HG03575 (cell line): ENCODE data around the gene EPHA1.

ENCODE experiments used
- ATAC-seq: cut with Tn5 transposase; IDR thresholded peaks from one replicate; pipeline ENCODE4 v1.9.1; 2021; ENCODE audit not compliant: unreplicated experiment, insufficient number of reproducible peaks, low FRiP score; ENCODE audit errors: extremely low read depth

The EPHA1 gene

GRCh38 chr7:143408686-143409561 is at the start of gene EPHA1:
TSS of gene EPHA1 (minus strand) at chr7:143408856. CDS start at chr7:143408805, 51 bp downstream.
- ATAC-seq, result no peak

DNA sequence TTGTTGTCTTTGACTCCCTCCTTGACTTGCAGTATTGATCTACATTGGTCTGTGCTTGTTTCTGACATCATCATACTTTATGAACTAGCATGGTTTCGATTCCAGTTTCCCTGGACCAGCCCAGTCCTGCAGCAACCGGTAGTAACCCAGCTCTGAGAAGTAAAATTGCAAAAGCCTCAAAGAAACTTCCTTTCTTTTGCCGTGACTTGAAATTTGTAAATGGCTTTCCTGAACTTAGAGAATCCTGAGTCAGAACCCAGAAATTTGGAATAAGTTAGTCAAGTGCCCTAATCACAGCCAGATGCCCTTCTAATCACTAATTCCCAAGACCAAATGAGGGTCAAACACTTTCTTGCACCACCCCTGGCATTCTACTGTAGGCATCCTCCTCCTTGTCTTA is 49.6 kb upstream of the EPHA1 start:
- ATAC-seq, result no peak

DNA sequence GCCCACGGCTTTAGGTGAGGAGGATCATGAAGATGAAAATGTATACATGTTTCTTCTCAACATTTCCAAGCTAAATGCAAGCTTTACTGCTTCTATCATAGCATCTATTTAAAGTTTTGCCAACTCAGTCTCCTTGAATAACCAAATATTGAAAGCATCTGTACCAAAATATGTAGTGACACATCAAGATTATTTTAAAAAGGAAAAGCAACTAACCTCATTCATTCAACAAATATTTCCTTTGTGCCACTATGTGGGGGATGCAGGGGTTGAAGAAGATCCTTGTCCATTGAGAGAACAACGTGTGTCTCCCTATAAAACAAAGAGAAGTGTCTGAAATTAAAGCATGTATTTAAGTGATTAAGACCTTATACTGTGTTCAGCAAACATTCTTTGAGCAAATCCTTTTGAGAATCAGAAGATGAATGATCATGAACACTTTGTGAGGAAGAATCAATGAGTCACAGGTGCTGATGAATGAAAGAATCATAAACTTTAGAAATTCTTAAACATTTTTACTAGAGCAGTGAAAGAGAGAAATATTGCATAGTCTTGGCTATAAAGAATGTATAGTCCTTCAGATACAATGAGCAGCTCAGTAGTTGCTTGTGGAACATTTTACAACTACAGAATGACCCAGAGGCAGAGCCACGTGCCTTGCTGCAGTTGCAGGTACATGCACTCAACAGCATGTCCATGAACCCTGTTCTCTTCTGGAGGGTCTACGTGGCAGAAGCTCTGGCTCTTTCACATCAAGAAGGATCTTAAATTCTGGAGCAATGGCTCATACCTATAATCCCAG is 48.5 kb upstream of the EPHA1 start:
- ATAC-seq, result no peak

DNA sequence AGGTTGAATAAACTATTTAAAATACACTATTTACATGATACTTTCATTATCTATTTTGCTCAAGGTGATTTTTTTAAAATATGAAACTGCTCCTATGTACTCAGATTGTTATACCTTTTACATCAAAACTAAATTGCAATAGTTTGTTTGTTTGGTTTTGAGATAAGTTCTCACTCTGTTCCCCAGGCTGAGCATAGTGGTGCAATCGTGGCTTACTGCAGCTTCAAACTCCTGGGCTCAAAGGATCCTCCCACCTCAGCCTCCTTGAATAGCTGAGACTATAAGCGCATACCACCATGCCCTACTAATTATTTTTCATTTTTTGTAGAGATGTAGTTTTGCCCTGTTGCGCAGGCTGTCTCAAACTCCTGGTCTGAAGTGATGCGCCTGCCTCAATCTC is 47.3 kb upstream of the EPHA1 start:
- no peak for ATAC-seq

- no peak for ATAC-seq
These were observed 46.8 kb upstream of the EPHA1 start for GRCh38 chr7:143455491-143455890.

DNA sequence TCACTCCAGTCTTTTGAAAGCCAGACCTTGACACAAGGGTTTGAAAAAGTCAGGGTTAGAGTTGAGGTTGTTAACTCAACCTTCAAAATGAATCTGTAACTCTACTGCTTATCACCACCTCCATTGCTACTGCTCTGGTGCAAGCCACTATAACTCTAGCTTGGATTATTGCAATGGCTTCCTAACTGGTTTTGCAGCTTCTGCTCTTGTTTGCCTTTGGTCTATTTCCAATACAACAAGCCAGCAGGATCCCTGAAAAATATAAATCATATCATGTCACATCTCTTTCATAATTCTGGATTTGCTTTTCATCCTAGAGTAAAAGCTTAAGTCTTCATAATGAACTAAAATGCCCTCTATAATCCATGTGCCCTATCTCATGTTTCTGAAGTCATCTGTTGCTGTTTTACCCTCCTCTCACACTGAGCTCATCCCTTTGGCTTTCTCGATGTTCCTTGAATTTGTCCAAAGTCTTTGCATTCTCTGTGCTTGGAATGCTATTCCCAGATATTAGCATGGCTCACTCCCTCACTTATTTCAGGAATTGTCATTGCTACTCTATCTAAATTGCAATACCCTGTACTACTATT is 45.5 kb upstream of the EPHA1 start:
- no peak for ATAC-seq

DNA sequence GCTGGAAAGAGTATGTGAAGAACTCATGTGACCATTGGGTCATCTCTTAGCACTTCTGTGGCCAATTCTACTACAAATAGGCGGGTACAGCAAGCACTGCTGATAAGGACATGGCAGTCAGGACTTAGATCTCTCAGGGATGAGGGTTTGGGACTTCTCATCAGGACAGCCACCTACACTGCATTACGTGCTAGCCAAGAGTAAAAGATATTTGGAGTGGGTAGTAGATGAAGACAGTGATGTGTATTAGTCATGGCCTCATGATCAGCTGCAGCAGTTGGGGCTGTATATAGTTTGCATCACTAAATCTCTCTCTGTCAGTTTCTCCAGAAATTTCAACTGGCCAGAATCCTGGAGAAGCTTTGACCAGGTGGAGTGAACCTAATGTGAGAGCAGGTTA is 43.8 kb upstream of the EPHA1 start:
- no peak for ATAC-seq

DNA sequence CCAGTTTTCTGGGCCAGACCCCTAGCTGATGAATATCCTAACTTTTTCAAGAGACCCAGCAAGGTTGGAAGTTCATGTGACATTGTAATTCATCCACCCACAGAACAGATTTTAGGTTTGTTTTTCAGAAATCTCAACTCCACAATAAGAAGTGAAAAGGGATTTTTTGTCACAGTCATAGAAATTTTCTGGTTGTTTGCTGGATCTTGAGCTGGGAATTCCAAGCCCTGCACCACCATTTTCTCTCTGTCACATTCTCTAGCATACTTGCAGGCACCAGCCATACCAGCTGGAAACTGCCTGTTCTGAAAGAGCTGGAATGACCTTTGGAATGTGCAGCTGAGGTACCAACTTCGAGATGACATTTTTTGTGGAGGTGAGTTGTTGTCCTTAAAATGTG is 43.1 kb upstream of the EPHA1 start:
- ATAC-seq, result no peak

DNA sequence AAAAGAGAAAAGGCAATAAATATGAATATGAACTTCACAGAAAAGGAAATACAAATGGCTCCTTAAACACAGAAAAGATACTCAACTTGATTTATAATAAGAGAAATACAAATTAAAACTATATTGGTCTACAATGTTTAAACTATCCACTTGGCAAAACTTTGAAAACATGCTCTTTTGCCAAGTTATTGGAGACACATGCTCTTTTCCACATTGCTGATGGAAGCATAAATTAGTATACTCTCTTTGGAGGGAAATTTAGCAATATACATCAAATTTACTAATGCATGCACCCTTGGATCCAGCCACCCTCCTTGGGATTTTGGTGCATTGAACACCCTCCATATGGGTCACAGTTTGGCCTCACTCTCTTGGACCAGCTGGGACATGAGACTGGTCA is 42.5 kb upstream of the EPHA1 start:
- ATAC-seq, result no peak

GRCh38 chr7:143449793-143450192 is 41.1 kb upstream of the EPHA1 start:
- ATAC-seq, result no peak

DNA sequence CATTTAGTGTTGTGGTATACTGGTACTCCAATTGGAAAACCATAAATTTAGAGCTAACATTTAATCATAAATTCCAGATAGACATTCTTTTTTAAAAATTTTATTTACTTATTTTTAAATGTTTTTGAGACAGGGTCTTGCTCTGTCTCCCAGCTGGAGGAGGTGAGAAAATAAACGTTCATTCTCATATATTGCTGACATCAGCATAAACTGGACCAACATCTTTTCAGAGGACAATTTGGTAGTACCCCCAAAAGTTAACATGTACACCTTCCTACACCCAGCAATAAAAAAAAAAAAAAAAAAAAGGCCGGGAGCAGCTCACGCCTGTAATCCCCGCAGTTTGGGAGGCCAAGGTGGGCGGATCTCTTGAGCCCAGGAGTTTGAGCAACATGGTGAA is 39.8 kb upstream of the EPHA1 start:
- no peak for ATAC-seq

GRCh38 chr7:143447466-143447865 is 38.8 kb upstream of the EPHA1 start:
- ATAC-seq, result no peak

- ATAC-seq, result no peak
These were observed 36.1 kb upstream of the EPHA1 start for GRCh38 chr7:143444785-143445184.

- no peak for ATAC-seq
These were observed 35.6 kb upstream of the EPHA1 start for GRCh38 chr7:143444063-143444782.

DNA sequence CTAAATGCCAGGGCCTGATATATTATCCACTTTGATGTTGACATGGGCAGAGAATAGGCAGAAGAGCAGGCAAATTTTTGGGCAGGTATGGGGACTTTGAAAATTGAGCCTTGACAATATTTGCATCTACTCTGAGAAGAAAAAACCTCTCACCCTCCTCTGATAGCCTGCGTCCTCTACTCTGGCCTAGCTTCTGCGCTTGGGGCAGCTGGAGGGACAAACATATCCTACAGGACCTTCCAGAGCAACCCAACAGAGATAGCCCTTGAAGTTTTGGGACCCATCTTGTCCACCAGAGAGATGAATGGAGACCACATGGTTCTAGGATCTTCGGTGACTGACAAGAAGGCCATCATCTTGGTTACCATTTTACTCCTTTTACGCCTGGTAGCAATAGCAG is 34.5 kb upstream of the EPHA1 start, which contains the start of gene TAS2R60:
TAS2R60 (plus strand) TSS at position 301 of the 400 bp plus-strand sequence; CDS start at position 301, 0 bp downstream.
- ATAC-seq, result no peak

DNA sequence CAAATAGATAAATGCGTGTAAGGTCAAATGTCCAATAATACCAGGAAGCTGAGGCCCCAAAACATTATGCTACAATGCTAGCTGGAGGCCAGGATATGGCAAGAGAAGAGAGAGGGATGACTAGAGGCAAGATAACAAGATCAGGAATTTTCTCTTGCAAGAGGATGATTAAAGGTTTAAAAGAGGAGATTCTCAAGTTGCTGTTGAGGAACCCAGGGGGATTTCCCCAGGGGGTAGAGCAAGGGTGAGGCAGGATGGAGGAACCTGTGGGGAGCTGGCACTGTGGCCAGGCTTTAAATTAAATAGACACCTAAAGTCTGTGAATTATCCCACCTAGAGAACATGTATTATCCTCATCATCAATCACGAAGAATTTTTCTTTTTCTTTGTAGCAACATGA is 31.2 kb upstream of the EPHA1 start:
- ATAC-seq, result no peak

DNA sequence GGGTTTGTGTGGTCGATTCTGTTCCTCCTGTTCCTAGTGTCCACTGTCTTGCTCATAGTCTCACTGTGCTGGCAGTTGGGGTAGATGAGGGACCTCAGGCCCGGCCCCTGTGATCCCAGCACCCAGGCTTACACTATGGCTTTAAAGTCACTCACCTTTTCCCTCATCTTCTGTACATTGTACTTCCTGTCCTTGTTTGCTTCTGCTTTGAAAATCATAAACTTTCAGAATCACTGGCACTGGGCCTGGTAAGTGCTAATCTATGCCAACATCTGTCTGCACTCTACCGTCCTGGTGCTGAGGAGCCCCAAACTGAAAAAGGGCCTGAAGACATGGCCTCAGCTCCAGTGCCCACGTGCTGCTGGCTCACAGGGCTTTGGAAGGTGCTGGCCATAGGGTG is 28.9 kb upstream of the EPHA1 start:
- no peak for ATAC-seq

- ATAC-seq, result no peak
These were observed 27.8 kb upstream of the EPHA1 start for GRCh38 chr7:143436325-143436946.

- ATAC-seq, result no peak
These were observed 26.6 kb upstream of the EPHA1 start for GRCh38 chr7:143435266-143435665.
